Right lobe of liver (tissue), 6 donors: Measurements from ENCODE around the gene CACNB4. TPM values are rescaled to one million over a fixed set of nuclear protein-coding genes. Genes with fewer than 3 reads are reported as not detected.

Experiments
- ATAC-seq, 4 donors: fragments of 200-7000 bp; cut with Tn5 transposase; one replicate each; pipeline ENCODE4 v1.9.1; 2020; ENCODE audit warnings: mild to moderate bottlenecking in 4 of 4, moderate library complexity in 4 of 4
- DNase-seq, 3 donors: peaks; one replicate each; pipeline ENCODE4 v3.0.0-alpha.2; 2020
- H3K27ac ChIP-seq, 3 donors: fragments of 200-600 bp; one replicate each; pipeline ENCODE4 v1.8.0; 2022
- H3K27me3 ChIP-seq, 2 donors: fragments of 200-600 bp; one replicate each; pipeline ENCODE4 v1.8.0; 2022
- H3K36me3 ChIP-seq, 4 donors: fragments of 200-600 bp; sonication (generic) in 1 of 4; one replicate each; pipeline versions ENCODE4 v1.5.1 to v1.8.0; 2017 to 2022; ENCODE audit warnings: control low read depth in 1 of 4
- H3K4me1 ChIP-seq, 4 donors: fragments of 200-600 bp; sonication (generic) in 1 of 4; one replicate each; pipeline versions ENCODE4 v1.5.1 to v1.8.0; 2017 to 2022; ENCODE audit warnings: control low read depth in 1 of 4
- H3K4me3 ChIP-seq, 3 donors: fragments of 200-600 bp; one replicate each; pipeline ENCODE4 v1.8.0; 2022
- H3K9me3 ChIP-seq, 4 donors: fragments of 200-600 bp; sonication (generic) in 1 of 4; one replicate each; pipeline versions ENCODE4 v1.5.1 to v1.8.0; 2017 to 2022; ENCODE audit warnings: control low read depth in 1 of 4
- POLR2A ChIP-seq: fragments of 450-650 bp; IDR thresholded peaks from one replicate; pipeline ENCODE4 v1.6.1; 2017; ENCODE audit warnings: antibody characterized with exemption, mild to moderate bottlenecking
- WGBS: methylation state at CpG from one replicate; pipeline ENCODE4 v1.1.6; 2018; ENCODE audit warnings: low coverage, low lambda C conversion rate; ENCODE audit not compliant: insufficient coverage; ENCODE audit errors: missing lambda C conversion rate; 5-methylcytosine and 5-hydroxymethylcytosine counted together
- intact Hi-C, 2 donors: fragments of 100-400 bp; cut with DNase I; formaldehyde crosslinking; loops; one replicate each; pipeline versions ENCODE4 v1.11.2 to v1.14.1; 2022
- total RNA-seq, 6 experiments: library from RNA; depleted of rRNA in 2 of 6; stranded (reverse); fragments of >200 nt in 2 of 6; fragmentation: NEBNext Ultra II Directional in 3 of 6; extraction: Animal tissue kit (Norgen Biotek cat#: 25700) in 3 of 6; gene quantifications; one replicate each; pipeline versions ENCODE4 v1.1.0 to v1.2.4, GENCODE V29; 2016 to 2023
- TF ChIP-seq, protein P1 (sequence below), 4 donors: fragments of 200-600 bp in 3 of 4; fragments of 450-650 bp in 1 of 4; IDR thresholded peaks; one replicate each; pipeline versions ENCODE4 v1.5.1 to v1.8.0; 2016 to 2022; ENCODE audit warnings: antibody characterized with exemption in 4 of 4, mild to moderate bottlenecking in 2 of 4
- donor health status: DM: no; HTN: yes; CAD: no.
- donor health status: DM: no; HTN: no; CAD: no.
- donor health status: DM: no; HTN: no; CAD: no.
- donor health status: DM: no; HTN: yes; CAD: no.
- donor health status: DM: no; HTN: yes; CAD: no.

Gene CACNB4
- total RNA-seq, 6 experiments from 2014 or later: 0.06 to 0.49 (median 0.25) TPM

- 90% methylated on average over 7 of the region's 9 CpGs for WGBS
- no peak for ATAC-seq
- no peaks in the 10 kb centered on the region for H3K9me3 ChIP-seq
- TF ChIP-seq POLR2A: no peak
- TF ChIP-seq, protein P1, sequence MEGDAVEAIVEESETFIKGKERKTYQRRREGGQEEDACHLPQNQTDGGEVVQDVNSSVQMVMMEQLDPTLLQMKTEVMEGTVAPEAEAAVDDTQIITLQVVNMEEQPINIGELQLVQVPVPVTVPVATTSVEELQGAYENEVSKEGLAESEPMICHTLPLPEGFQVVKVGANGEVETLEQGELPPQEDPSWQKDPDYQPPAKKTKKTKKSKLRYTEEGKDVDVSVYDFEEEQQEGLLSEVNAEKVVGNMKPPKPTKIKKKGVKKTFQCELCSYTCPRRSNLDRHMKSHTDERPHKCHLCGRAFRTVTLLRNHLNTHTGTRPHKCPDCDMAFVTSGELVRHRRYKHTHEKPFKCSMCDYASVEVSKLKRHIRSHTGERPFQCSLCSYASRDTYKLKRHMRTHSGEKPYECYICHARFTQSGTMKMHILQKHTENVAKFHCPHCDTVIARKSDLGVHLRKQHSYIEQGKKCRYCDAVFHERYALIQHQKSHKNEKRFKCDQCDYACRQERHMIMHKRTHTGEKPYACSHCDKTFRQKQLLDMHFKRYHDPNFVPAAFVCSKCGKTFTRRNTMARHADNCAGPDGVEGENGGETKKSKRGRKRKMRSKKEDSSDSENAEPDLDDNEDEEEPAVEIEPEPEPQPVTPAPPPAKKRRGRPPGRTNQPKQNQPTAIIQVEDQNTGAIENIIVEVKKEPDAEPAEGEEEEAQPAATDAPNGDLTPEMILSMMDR (IDR thresholded peaks at IDR 0.05): no peak
- no peak overlapping the region for H3K27ac ChIP-seq
- H3K4me1 ChIP-seq: no peaks in the 10 kb centered on the region
- H3K27me3 ChIP-seq: no peaks in the 10 kb centered on the region
- intact Hi-C loops: no loop called here
- H3K4me3 ChIP-seq: no peak overlapping the region
- H3K36me3 ChIP-seq: no peaks in the 10 kb centered on the region
- DNase-seq: no peak
Observed at GRCh38 chr2:152078023-152078422, 20.8 kb downstream of the CACNB4 start.

DNA sequence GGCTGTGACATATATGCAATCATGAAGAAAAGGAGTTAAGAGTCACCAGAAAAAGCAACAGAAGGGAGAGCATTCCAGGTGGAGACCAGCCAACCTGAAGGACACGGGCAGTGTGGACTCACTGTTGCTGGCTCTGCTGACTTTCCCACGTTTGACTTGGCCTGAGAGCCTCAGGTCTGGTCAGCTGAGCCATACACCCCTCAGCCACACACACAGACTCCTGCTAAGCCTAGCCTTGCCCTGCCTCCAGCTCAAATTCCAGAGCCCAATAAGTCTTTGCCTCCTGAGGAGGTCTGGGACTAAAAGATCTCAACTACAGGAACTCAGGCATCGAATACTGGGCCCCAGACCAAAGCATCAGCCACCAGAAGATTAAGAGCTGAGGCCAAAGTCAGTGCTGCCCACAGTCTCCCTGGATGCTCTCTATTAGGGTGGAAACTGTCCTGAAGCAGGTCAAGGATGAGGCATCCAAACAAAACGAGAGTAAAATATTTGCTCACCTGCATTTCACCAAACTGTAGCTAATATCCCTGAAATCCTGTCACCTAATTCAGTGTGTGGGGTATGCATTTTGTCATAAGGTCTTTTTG is 23.3 kb downstream of the CACNB4 start:
- intact Hi-C loops: no loop called here
- DNase-seq (no peak), ATAC-seq (peak; percentile 14 to 80 (median 42))
- H3K9me3 ChIP-seq: no peaks in the 10 kb centered on the region
- H3K27ac ChIP-seq: no peak overlapping the region
- H3K36me3 ChIP-seq: no peaks in the 10 kb centered on the region
- no peaks in the 10 kb centered on the region for H3K27me3 ChIP-seq
- no peak for TF ChIP-seq POLR2A
- TF ChIP-seq, protein P1 (IDR thresholded peaks at IDR 0.05): no peak
- H3K4me3 ChIP-seq: no peak overlapping the region
- 55% methylated on average over 1 of the region's 4 CpGs for WGBS
- H3K4me1 ChIP-seq: no peaks in the 10 kb centered on the region

GRCh38 chr2:152072011-152072410 is 26.8 kb downstream of the CACNB4 start:
- intact Hi-C loops: no loop called here
- H3K9me3 ChIP-seq: no peaks in the 10 kb centered on the region
- 48% methylated on average over 2 of the region's 2 CpGs for WGBS
- no peaks in the 10 kb centered on the region for H3K4me1 ChIP-seq
- no peak overlapping the region for H3K27ac ChIP-seq
- H3K4me3 ChIP-seq: no peak overlapping the region
- H3K27me3 ChIP-seq: no peaks in the 10 kb centered on the region
- DNase-seq: no peak
- no peaks in the 10 kb centered on the region for H3K36me3 ChIP-seq
- TF ChIP-seq, protein P1 (IDR thresholded peaks at IDR 0.05): no peak
- no peak for TF ChIP-seq POLR2A
- no peak for ATAC-seq

GRCh38 chr2:152071518-152071917 is 27.3 kb downstream of the CACNB4 start:
- Histone ChIP-seq H3K27ac (no peak overlapping the region), H3K4me3 (no peak overlapping the region), H3K27me3 (no peaks in the 10 kb centered on the region), H3K4me1 (no peaks in the 10 kb centered on the region), H3K9me3 (no peaks in the 10 kb centered on the region), H3K36me3 (no peaks in the 10 kb centered on the region)
- WGBS: 93% methylated on average over 1 of the region's 1 CpG
- intact Hi-C loops: no loop called here
- DNase-seq (no peak), ATAC-seq (no peak)
- TF ChIP-seq, protein P1 (IDR thresholded peaks at IDR 0.05): no peak
- no peak for TF ChIP-seq POLR2A

DNA sequence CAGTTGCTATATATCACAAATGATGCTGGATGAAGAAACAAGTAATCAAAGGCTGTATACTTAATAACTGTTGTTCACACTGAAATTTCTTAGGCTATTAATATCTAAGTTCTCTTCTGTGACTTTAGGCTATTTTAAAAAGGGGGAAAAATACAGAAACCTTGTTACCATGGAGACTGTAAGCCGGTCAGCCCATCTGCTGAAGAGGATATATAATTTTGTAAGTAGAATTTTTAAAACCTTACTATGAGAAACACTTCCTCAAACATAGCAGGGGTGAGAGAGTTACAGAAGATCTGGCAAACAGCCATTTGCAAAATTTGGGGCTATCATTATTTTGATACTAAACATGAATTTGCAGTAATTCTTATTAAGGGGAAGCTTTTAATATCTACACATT is 27.8 kb downstream of the CACNB4 start:
- ATAC-seq: no peak
- intact Hi-C loops: no loop called here
- TF ChIP-seq, protein P1 (IDR thresholded peaks at IDR 0.05): no peak
- TF ChIP-seq POLR2A: no peak

More for the DNA sequence above, 27.8 kb downstream of the CACNB4 start:
- no peaks in the 10 kb centered on the region for H3K27me3 ChIP-seq
- no peaks in the 10 kb centered on the region for H3K36me3 ChIP-seq
- H3K9me3 ChIP-seq: no peaks in the 10 kb centered on the region
- no peaks in the 10 kb centered on the region for H3K4me1 ChIP-seq
- H3K27ac ChIP-seq: no peak overlapping the region
- no peak overlapping the region for H3K4me3 ChIP-seq
- DNase-seq: no peak
- 58% methylated on average over 1 of the region's 1 CpG for WGBS
